K562 (cell line): Measurements from ENCODE around the gene ZNF512B. TPM values are rescaled to one million over a fixed set of nuclear protein-coding genes. Genes with fewer than 3 reads are reported as not detected.

Experiments used
- CBFA2T3 ChIP-seq: fragments of 450-650 bp; IDR thresholded peaks from 2 replicates; pipeline ENCODE4 v1.6.1; 2017
- FOS ChIP-seq: IDR thresholded peaks from 3 replicates; pipeline ENCODE4 v1.6.1; 2011; ENCODE audit not compliant: insufficient read length; ENCODE audit errors: extremely low read depth
- FOSL1 ChIP-seq: fragments of 200-800 bp; sonication (Bioruptor generic); conservative IDR thresholded peaks from 2 replicates; pipeline ENCODE4 v1.6.1; 2016; ENCODE audit warnings: missing genetic modification characterization, missing compliant biosample characterization
- JUN ChIP-seq, 2 experiments: sonication (generic) in 1 of 2; formaldehyde crosslinking in 1 of 2; IDR thresholded peaks; 2 replicates each; pipeline versions ENCODE4 v1.6.1 to v1.8.0; 2012 to 2022; ENCODE audit warnings: borderline replicate concordance in 2 of 2, mild to moderate bottlenecking in 2 of 2, improper control_type of control experiment in 1 of 2, low read depth in 1 of 2, low read length in 1 of 2, missing genetic modification reagents in 1 of 2
- MAZ ChIP-seq, 2 experiments: fragments of 450-650 bp in 1 of 2; sonication (generic) in 1 of 2; formaldehyde crosslinking; IDR thresholded peaks in 1 of 2; conservative IDR thresholded peaks in 1 of 2; 2 replicates each; pipeline versions ENCODE4 v1.4.0 to v1.5.0; 2020; ENCODE audit warnings: mild to moderate bottlenecking in 1 of 2, missing genetic modification reagents in 1 of 2
- MXI1 ChIP-seq: IDR thresholded peaks from 2 replicates; pipeline ENCODE4 v1.6.1; 2011; ENCODE audit warnings: low read depth, mild to moderate bottlenecking, improper control_type of control experiment, low read length
- SIN3A ChIP-seq, 2 experiments: fragments of 150-350 bp in 1 of 2; IDR thresholded peaks; 2 replicates each; pipeline ENCODE4 v1.6.1; 2011 to 2016; ENCODE audit warnings: borderline replicate concordance in 2 of 2, low read depth in 2 of 2, low read length in 2 of 2, mild to moderate bottlenecking in 2 of 2, moderate library complexity in 2 of 2; ENCODE audit not compliant: control insufficient read depth in 1 of 2
- TARDBP ChIP-seq: fragments of 450-650 bp; IDR thresholded peaks from 2 replicates; pipeline ENCODE4 v1.6.1; 2016
- polyA plus RNA-seq, 8 experiments: library from polyadenylated mRNA; depleted of rRNA in 4 of 8; stranded (reverse) in 5 of 8; unstranded in 3 of 8; fragments of >200 nt; fragmentation: Nextera tagmentation in 2 of 8; fragmentation: Illumina TruSeq in 1 of 8; extraction: Ambion mirVana in 2 of 8; extraction: Trizol in 1 of 8; gene quantifications; 2 replicates each; pipeline versions ENCODE4 v1.2.1 to v1.2.3, GENCODE V29; 2011 to 2014; ENCODE audit warnings: inconsistent platforms in 1 of 8, missing spikeins in 1 of 8
- total RNA-seq, 7 experiments: library from RNA; depleted of rRNA in 6 of 7; stranded (reverse); fragments of >200 nt in 6 of 7; fragmentation: Illumina TruSeq in 2 of 7; extraction: Trizol in 2 of 7; gene quantifications; 2 replicates each; pipeline versions ENCODE4 v1.2.1 to v1.2.3, GENCODE V29; 2011 to 2021; ENCODE audit warnings: low replicate concordance in 1 of 7
- TF ChIP-seq, protein P1 (sequence below): fragments of 450-650 bp; IDR thresholded peaks from 2 replicates; pipeline ENCODE4 v1.6.1; 2017; ENCODE audit warnings: antibody characterized with exemption, mild to moderate bottlenecking
- TF ChIP-seq, protein P2 (sequence below): fragments of 450-650 bp; IDR thresholded peaks from 2 replicates; pipeline ENCODE4 v1.6.1; 2016
- TF ChIP-seq, protein P3 (sequence below): sonication (generic); formaldehyde crosslinking; IDR thresholded peaks from 2 replicates; pipeline ENCODE4 v1.9.0; 2022; ENCODE audit warnings: mild to moderate bottlenecking, missing genetic modification reagents
- TF ChIP-seq, protein P4 (sequence below): IDR thresholded peaks from 2 replicates; pipeline ENCODE4 v1.6.1; 2011; ENCODE audit warnings: borderline replicate concordance, low read depth, mild to moderate bottlenecking, moderate library complexity, low read length; ENCODE audit not compliant: insufficient read depth, poor library complexity, severe bottlenecking
- TF ChIP-seq, protein P5 (sequence below): sonication (generic); formaldehyde crosslinking; IDR thresholded peaks from 2 replicates; pipeline ENCODE4 v1.8.0; 2022; ENCODE audit warnings: mild to moderate bottlenecking, missing genetic modification reagents

Gene ZNF512B
- total and polyA plus RNA-seq, 9 of the 15 experiments (the other 6 are each of a cell fraction or from before 2014, with no cell fraction given), result 0.01 to 27.8 (median 8.2) TPM

DNA sequence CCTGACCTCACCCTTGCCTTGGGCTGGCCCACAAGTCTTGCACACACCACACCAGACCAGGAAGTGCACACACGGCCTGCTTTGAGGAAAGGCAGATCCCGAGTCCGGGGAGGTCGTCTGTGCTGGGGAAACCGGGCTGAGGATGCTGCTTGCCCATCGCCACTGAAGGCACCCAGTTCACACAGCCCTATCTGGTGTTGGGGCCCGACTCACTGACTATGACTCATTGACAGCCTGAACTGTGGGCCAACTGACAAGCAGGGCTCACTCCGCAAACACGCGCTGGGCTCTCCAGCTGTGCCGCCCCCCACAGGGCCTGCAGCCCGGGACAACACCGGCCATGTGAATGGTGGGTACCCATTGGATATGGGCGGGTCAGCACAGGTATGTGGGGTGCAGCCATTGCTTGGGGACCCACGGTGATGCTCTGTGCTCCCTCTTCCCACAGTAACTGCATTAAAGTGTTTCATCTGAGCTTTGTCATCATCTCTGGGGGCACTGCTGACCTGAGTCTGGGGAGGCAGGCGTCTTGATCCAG lies 8.1 kb upstream of the ZNF512B start (continued):
- TF ChIP-seq, protein P1, sequence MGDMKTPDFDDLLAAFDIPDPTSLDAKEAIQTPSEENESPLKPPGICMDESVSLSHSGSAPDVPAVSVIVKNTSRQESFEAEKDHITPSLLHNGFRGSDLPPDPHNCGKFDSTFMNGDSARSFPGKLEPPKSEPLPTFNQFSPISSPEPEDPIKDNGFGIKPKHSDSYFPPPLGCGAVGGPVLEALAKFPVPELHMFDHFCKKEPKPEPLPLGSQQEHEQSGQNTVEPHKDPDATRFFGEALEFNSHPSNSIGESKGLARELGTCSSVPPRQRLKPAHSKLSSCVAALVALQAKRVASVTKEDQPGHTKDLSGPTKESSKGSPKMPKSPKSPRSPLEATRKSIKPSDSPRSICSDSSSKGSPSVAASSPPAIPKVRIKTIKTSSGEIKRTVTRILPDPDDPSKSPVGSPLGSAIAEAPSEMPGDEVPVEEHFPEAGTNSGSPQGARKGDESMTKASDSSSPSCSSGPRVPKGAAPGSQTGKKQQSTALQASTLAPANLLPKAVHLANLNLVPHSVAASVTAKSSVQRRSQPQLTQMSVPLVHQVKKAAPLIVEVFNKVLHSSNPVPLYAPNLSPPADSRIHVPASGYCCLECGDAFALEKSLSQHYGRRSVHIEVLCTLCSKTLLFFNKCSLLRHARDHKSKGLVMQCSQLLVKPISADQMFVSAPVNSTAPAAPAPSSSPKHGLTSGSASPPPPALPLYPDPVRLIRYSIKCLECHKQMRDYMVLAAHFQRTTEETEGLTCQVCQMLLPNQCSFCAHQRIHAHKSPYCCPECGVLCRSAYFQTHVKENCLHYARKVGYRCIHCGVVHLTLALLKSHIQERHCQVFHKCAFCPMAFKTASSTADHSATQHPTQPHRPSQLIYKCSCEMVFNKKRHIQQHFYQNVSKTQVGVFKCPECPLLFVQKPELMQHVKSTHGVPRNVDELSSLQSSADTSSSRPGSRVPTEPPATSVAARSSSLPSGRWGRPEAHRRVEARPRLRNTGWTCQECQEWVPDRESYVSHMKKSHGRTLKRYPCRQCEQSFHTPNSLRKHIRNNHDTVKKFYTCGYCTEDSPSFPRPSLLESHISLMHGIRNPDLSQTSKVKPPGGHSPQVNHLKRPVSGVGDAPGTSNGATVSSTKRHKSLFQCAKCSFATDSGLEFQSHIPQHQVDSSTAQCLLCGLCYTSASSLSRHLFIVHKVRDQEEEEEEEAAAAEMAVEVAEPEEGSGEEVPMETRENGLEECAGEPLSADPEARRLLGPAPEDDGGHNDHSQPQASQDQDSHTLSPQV, result 0 out of 2 replicates have a peak, but pooled peaks have one; percentile 39
- 0 out of 2 replicates have a peak, but pooled peaks have one; percentile 47 for TF ChIP-seq MXI1
- TF ChIP-seq, protein P2, sequence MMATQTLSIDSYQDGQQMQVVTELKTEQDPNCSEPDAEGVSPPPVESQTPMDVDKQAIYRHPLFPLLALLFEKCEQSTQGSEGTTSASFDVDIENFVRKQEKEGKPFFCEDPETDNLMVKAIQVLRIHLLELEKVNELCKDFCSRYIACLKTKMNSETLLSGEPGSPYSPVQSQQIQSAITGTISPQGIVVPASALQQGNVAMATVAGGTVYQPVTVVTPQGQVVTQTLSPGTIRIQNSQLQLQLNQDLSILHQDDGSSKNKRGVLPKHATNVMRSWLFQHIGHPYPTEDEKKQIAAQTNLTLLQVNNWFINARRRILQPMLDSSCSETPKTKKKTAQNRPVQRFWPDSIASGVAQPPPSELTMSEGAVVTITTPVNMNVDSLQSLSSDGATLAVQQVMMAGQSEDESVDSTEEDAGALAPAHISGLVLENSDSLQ, result peak; percentile 44; the same call in 1 of the 2 replicates
- peak; percentile 43; the same call in 1 of the 2 replicates for TF ChIP-seq JUN (IDR thresholded peaks at IDR 0.05; ENCODE audit: borderline replicate concordance, low read depth, low read length)
- 0 out of 2 replicates have a peak, but pooled peaks have one; percentile 29 for TF ChIP-seq JUN (CRISPR knock-in tag; IDR thresholded peaks at IDR 0.05; ENCODE audit: borderline replicate concordance)
- TF ChIP-seq FOSL1 (tag), result peak; percentile 90
- peak; percentile 4 for TF ChIP-seq FOS
- TF ChIP-seq, protein P3, sequence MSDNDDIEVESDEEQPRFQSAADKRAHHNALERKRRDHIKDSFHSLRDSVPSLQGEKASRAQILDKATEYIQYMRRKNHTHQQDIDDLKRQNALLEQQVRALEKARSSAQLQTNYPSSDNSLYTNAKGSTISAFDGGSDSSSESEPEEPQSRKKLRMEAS, result peak; percentile 90
- peak in 1 of 2 experiments; percentile 67; a peak in 1 of 4 replicates for TF ChIP-seq SIN3A (IDR thresholded peaks at IDR 0.05; ENCODE audit: borderline replicate concordance in 2 of 2, control insufficient read depth in 1 of 2, low read depth in 2 of 2, low read length in 2 of 2)
- no peak; a peak in 1 of 4 replicates for TF ChIP-seq MAZ (CRISPR knock-in tag; conservative IDR thresholded peaks at IDR 0.05 in 1 of 2, IDR thresholded peaks at IDR 0.05 in 1 of 2)
- TF ChIP-seq CBFA2T3, result peak; percentile 62
- TF ChIP-seq, protein P4, sequence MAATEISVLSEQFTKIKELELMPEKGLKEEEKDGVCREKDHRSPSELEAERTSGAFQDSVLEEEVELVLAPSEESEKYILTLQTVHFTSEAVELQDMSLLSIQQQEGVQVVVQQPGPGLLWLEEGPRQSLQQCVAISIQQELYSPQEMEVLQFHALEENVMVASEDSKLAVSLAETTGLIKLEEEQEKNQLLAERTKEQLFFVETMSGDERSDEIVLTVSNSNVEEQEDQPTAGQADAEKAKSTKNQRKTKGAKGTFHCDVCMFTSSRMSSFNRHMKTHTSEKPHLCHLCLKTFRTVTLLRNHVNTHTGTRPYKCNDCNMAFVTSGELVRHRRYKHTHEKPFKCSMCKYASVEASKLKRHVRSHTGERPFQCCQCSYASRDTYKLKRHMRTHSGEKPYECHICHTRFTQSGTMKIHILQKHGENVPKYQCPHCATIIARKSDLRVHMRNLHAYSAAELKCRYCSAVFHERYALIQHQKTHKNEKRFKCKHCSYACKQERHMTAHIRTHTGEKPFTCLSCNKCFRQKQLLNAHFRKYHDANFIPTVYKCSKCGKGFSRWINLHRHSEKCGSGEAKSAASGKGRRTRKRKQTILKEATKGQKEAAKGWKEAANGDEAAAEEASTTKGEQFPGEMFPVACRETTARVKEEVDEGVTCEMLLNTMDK, result no peak
- TF ChIP-seq TARDBP, result no peak
- TF ChIP-seq, protein P5, sequence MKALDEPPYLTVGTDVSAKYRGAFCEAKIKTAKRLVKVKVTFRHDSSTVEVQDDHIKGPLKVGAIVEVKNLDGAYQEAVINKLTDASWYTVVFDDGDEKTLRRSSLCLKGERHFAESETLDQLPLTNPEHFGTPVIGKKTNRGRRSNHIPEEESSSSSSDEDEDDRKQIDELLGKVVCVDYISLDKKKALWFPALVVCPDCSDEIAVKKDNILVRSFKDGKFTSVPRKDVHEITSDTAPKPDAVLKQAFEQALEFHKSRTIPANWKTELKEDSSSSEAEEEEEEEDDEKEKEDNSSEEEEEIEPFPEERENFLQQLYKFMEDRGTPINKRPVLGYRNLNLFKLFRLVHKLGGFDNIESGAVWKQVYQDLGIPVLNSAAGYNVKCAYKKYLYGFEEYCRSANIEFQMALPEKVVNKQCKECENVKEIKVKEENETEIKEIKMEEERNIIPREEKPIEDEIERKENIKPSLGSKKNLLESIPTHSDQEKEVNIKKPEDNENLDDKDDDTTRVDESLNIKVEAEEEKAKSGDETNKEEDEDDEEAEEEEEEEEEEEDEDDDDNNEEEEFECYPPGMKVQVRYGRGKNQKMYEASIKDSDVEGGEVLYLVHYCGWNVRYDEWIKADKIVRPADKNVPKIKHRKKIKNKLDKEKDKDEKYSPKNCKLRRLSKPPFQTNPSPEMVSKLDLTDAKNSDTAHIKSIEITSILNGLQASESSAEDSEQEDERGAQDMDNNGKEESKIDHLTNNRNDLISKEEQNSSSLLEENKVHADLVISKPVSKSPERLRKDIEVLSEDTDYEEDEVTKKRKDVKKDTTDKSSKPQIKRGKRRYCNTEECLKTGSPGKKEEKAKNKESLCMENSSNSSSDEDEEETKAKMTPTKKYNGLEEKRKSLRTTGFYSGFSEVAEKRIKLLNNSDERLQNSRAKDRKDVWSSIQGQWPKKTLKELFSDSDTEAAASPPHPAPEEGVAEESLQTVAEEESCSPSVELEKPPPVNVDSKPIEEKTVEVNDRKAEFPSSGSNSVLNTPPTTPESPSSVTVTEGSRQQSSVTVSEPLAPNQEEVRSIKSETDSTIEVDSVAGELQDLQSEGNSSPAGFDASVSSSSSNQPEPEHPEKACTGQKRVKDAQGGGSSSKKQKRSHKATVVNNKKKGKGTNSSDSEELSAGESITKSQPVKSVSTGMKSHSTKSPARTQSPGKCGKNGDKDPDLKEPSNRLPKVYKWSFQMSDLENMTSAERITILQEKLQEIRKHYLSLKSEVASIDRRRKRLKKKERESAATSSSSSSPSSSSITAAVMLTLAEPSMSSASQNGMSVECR (CRISPR knock-in tag), result peak; percentile 23; the same call in 1 of the 2 replicates
